EH (cell line): ENCODE results near the gene VPS13C.
"Not testable (repeated sequence)": the region's sequence is repeated elsewhere in the genome, so short reads cannot be mapped to it uniquely, and the experiment has no call there.

Experiments used
- DNase-seq: peaks from one replicate; pipeline ENCODE4 v3.0.0-alpha.2; 2015; ENCODE audit warnings: low read depth

Gene VPS13C

DNA sequence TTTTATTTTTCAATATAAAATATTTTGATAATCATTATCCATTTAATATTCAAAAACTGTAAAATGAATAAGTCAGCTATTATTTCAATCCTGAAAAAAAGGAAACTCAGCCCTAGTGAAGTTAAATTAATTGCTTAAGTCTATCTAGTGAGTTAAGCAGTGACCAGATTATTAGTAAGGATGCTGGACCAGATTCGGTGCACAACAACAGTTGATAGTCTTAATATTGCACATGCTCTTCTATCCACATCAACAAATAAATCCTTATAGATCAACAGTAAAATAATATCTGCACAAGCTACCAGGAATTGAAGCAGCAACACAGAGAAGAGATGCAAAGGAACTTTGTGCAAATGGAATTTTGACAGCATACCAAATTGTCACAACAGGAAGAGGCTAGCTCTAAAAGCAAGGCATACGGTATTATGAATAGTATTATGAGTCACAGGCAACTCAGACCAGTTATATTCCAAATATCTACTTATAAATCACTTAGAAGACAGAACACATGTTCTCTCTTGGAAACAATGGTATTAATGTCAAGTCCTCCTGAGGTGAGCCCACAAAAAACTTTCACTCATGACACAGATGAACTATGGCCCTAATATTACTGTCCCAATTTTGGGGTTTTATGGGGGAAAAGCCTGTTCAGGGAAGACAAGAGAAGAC lies 24.9 kb downstream of the VPS13C start:
- DNase-seq = peak; percentile 81

DNA sequence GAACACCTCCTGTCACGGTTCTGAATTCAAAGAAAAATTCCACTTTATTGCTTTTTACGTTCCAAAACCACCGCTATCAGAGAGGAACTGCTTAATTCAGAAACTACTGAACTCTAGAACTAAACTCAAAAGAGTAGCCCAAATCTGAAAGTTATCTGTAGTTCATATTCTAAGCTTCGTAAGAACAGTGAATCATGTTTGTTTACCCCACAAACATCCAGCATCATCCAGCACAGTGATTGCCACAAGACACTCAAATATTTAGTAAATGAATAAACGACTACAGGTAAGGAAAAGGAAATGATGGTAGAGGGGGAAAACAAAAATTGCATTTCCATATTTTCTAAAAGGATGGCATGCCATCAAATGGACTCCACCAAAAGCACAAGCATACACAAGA lies 32.3 kb downstream of the VPS13C start:
- no peak for DNase-seq

DNA sequence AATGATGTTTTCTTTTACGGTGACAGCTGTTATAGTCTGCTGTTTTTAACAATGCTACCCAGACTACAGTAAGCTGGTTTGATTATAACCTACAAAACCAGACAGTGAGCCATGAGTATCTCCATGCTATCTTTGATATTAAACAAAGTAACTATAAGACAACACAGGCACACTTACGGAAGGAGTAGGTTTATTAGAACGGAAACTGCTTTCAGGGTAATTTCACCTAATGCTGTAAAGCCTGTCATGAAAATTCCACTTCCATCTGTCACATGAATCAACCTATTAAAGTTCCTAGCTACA lies 33.0 kb downstream of the VPS13C start:
- DNase-seq = no peak

GRCh38 chr15:62026487-62027262 lies 33.6 kb downstream of the VPS13C start:
- DNase-seq = no peak

- peak; percentile 4 for DNase-seq
Observed at GRCh38 chr15:62021991-62022600, 38.2 kb downstream of the VPS13C start.

GRCh38 chr15:62020576-62021160 lies 39.6 kb downstream of the VPS13C start:
- peak; percentile 20 for DNase-seq

DNA sequence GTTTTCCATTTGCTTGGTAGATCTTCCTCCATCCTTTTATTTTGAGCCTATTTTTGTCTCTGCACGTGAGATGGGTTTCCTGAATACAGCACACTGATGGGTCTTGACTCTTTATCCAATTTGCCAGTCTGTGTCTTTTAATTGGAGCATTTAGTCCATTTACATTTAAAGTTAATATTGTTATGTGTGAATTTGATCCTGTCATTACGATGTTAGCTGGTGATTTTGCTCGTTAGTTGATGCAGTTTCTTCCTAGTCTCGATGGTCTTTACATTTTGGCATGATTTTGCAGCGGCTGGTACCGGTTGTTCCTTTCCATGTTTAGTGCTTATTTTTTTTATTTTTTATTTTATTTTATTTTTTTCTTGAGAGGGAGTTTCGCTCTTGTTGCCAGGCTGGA lies 54.9 kb downstream of the VPS13C start:
- not testable (repeated sequence) for DNase-seq

DNA sequence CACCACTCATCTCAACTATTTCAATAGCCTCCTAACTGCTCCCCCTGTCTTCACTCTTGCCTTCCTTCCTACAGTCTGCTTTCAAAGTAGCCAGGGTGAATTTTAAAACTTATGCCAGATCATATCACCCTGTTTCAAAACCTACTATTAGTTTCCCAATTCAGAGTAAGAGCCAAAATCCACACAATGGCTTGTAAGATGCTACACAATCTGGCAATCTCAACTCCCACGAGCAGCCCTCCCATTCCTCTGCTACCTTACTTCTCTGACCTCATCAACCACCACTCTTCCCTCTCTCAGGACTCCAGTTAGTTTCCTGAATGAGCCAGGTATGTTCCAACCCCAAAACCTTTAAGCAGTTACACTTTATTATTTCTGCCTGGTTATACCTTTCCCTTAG lies 62.5 kb downstream of the VPS13C start:
- DNase-seq = no peak

DNA sequence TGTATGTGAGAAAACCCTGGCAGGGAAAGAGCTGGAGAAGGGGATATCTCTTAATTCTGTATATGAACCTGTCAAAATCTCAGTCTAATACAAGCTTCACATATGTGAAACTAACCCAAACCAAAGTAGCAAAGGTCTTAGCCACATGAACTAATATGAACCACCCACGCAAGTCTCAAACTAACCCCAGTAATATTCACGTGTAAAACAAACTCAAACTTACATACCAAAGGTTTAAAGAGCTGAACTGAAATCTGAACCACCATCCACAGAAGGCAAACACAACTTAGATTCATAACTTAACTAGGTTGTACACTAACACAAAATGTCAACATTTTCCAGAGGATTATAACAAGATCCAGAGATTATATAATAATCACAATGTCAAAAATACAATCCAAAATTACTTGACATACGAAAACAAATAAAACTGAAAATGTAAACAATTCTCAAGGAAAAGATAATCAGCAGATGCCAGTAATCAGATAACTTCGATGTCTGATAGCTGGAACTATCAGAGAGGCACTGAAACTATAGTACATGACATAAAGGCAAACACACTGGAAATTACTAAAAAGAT lies 64.1 kb downstream of the VPS13C start:
- no peak for DNase-seq

DNA sequence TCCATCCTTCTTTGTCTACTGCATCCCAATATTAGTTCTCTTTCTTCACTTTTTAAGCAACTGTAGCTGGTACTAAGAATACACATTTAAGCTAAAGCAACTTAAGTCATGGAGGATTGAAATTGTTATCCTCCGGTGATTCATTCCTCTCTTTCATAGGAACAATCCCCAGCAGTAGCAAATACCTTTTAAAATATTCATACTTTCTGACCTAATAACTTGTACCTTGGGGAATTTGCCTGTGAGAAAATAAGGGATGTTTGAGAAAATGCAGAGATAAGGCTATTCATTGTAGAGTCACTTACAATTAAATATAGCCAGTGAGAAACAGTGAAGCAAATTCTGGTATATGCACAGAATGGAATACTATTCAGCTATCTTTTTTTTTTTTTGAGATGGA lies 66.0 kb downstream of the VPS13C start:
- DNase-seq = peak; percentile 69

DNA sequence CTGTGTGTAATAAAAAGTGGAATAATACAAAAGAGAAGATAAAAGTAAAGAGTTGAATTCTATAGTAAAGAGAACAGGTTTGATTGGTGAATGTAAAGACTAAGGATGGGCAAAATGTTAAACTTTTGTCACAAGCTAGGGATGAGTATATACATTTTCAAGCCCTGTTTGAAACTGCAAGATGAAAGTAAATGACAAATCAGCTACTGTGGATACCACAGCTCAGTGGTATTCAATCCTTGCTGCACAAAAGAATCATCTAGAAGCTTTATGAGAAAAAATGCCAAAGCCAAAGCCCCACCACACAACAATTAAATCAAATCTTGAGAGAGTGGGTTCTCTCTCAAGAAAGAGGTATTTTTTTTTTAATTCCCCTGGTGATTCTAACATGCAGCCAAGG lies 67.7 kb downstream of the VPS13C start:
- no peak for DNase-seq

DNA sequence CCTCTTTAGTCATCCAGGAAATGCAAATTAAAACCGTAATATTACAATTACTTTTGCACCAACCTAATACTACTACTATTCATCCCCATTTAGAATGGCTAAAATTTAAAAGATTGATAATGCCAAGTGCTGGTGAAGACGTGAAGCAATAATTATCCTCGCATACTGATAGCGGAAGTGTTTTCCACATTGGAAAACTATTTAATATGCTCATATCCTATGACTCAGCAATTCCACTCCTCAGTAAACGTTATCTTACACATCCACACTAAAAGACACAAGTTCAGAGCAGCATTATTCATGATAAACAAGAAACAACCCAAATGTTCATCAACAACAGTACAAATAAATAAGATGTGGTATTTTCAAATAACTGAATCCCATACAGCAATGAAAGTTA lies 70.6 kb downstream of the VPS13C start:
- peak; percentile 3 for DNase-seq

DNA sequence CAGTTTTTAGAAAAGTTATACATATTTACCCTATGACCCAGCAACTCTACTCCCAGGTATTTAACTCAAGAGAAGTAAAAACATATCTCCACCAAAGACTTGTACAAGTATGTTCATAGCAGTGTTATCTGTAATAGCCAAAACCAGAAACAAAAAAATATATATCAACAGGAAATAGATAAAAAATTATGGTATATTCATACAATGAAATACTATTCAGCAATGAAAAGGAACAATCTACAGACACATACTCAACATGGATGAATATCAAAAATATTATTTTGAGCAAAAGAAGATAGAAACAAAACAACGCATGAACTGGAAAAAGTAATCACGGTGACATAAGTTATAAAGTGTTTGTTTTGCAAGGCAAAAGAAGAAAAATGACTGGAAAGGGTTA lies 72.4 kb downstream of the VPS13C start:
- no peak for DNase-seq

- DNase-seq = no peak
Observed at GRCh38 chr15:61983081-61983480, 77.2 kb downstream of the VPS13C start.

GRCh38 chr15:61978225-61978624 lies 82.0 kb downstream of the VPS13C start:
- DNase-seq = no peak

DNA sequence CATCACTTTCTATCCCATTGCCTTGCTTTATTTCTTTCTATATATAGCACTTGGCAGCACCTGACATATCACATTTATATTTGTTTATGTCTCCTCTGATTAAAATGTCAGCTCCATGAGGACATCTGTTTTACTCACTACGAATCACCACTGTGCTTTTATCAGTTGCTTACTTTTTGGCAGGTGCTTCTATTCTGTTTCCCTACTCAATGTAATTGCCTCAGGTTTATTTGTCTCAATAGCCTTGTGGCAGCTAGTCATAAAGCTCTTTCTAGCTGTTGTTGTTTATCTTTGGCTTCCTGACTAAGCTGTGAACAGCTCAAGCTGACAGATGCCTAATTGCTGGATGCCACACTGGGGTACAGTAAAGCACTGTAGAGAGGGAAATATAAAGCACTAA lies 85.5 kb downstream of the VPS13C start:
- peak; percentile 6 for DNase-seq

- DNase-seq = no peak
Observed at GRCh38 chr15:61974118-61974517, 86.1 kb downstream of the VPS13C start.

DNA sequence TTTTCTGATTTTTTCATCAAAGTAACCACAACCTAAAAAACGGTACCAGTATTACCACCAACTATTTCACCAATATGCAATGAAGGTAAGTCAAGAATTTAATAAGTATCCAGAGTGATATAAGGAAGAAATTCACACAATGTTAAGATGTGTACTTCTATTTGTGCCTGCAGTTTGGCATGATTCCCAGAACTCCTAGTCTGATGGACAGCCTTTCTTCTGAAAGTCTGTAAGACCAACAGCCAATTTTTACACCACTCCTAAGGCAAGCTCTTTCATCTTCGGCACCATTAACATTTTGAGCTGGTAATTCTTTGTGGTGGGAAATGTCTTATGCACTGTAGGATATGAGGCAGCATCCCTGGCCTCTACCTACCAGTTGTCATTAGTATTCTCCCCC lies 108.3 kb downstream of the VPS13C start:
- peak; percentile 21 for DNase-seq

DNA sequence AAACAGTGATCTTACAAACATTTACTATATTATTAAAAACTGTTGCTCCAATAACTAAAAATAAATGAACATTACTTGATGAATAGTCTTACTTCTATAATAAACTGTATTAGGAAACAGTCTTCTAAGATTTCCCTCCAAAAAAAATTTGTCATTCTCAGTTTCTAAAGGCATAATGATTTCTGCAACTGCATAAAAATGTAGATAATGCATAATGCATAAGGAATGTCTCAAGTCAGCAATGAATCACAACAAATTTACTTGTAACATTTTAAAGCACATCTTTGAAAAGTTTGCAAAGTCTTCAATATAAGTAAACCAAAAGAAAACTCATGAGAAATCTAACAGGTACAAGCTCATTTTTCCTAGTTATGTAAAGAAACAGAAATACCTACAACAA lies 113.5 kb downstream of the VPS13C start:
- peak; percentile 50 for DNase-seq

DNA sequence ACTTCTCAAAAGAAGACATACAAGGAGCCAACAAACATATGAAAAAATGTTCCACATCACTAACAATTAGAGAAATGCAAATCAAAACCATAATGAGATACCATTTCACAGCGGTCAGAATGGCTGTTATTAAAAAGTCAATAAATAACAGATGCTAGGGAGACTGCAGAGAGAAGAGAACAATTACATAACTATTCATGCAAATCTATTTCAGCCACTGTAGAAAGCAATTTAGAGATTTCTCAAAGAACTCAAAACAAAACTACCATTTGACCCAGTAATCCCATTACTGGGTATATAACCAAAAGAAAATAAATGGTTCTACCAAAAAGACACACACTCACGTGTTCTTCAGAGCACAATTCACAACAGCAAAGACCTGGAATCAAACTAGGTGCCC lies 116.3 kb downstream of the VPS13C start:
- no peak for DNase-seq

GRCh38 chr15:61938249-61938648 lies 122.0 kb downstream of the VPS13C start:
- no peak for DNase-seq

DNA sequence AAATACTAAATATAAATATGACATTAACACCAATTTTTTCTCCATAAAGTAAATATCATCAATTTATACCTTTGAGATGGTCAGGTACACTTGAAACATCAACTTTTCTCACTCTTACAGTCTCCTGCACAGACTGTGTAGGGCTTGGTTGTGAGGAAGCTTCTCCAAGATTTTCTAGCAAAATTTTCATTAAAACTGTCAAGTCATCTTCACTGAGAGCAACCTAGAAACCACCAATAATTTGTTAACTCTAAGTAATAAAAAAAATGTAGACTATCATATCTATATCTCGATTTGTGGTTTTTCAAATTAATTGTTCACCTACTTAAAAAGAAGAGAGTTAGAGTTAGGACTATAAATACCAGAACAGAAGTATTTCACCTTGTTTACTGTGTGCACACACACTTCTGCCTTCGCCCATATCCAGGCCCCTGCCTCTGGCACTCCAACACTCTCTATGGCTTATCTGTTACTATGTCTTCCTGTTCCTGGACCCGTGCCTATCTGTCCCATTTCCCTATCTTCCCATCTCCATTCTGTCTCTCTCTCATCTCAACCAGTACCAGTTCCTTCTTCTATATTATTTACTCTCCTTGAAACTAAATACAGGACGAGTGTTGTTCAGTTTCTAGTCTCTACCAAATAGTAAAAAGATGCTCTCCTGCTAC lies 123.6 kb downstream of the VPS13C start:
- DNase-seq = no peak
